NCI-H2196 (cell line): ENCODE results near the gene GCK.

Experiments used
- DNase-seq: peaks from one replicate; lab custom pipeline; 2025; ENCODE audit not compliant: unreplicated experiment; lab: John Stamatoyannopoulos, UW

The GCK gene

GRCh38 chr7:44094883-44095592, 94.2 kb downstream of the GCK start:
- no peak for DNase-seq

- DNase-seq: no peak
Observed at GRCh38 chr7:44094365-44094764, 94.9 kb downstream of the GCK start.
